GM21423 (cell line): ENCODE data around the gene CCDC87.

Source experiments
- ATAC-seq: cut with Tn5 transposase; IDR thresholded peaks from one replicate; pipeline ENCODE4 v1.9.1; 2021; ENCODE audit warnings: mild to moderate bottlenecking, moderate library complexity; ENCODE audit not compliant: unreplicated experiment

The CCDC87 gene

GRCh38 chr11:66581261-66581660, 11.6 kb downstream of the CCDC87 start:
- no peak for ATAC-seq

- no peak for ATAC-seq
Observed at GRCh38 chr11:66580803-66581202, 12.1 kb downstream of the CCDC87 start.

GRCh38 chr11:66579017-66579606, 13.8 kb downstream of the CCDC87 start:
- no peak for ATAC-seq

GRCh38 chr11:66570850-66571180, 22.0 kb downstream of the CCDC87 start:
- ATAC-seq, result no peak

GRCh38 chr11:66570079-66570849, 22.6 kb downstream of the CCDC87 start:
- no peak for ATAC-seq

- no peak for ATAC-seq
Observed at GRCh38 chr11:66569076-66569475, 23.8 kb downstream of the CCDC87 start.

- ATAC-seq, result no peak
Observed at GRCh38 chr11:66568124-66568916, 24.5 kb downstream of the CCDC87 start, which contains the start of gene CTSF. CTSF (minus strand) TSS chr11:66568606; CDS start chr11:66568486, 120 bp downstream.

GRCh38 chr11:66567787-66568123, 25.1 kb downstream of the CCDC87 start:
- no peak for ATAC-seq

GRCh38 chr11:66566221-66566620, 26.6 kb downstream of the CCDC87 start:
- ATAC-seq, result no peak

- no peak for ATAC-seq
Observed at GRCh38 chr11:66564984-66565383, 27.9 kb downstream of the CCDC87 start.

GRCh38 chr11:66564538-66564937, 28.3 kb downstream of the CCDC87 start:
- ATAC-seq, result no peak

GRCh38 chr11:66563832-66564231, 29.0 kb downstream of the CCDC87 start:
- ATAC-seq, result no peak

GRCh38 chr11:66562907-66563583, 29.8 kb downstream of the CCDC87 start:
- ATAC-seq, result no peak

GRCh38 chr11:66562275-66562674, 30.6 kb downstream of the CCDC87 start:
- no peak for ATAC-seq

GRCh38 chr11:66561975-66562248, 31.0 kb downstream of the CCDC87 start:
- ATAC-seq, result no peak

GRCh38 chr11:66561178-66561974, 31.5 kb downstream of the CCDC87 start:
- no peak for ATAC-seq

- no peak for ATAC-seq
Observed at GRCh38 chr11:66559866-66560676, 32.8 kb downstream of the CCDC87 start.

GRCh38 chr11:66559142-66559865, 33.6 kb downstream of the CCDC87 start:
- no peak for ATAC-seq

- no peak for ATAC-seq
Observed at GRCh38 chr11:66557733-66558326, 35.0 kb downstream of the CCDC87 start.
